GM21723 (cell line): ENCODE measurements around the gene GPC6.

Experiments
- ATAC-seq: cut with Tn5 transposase; IDR thresholded peaks from one replicate; pipeline ENCODE4 v1.9.1; 2021; ENCODE audit warnings: mild to moderate bottlenecking, moderate library complexity; ENCODE audit not compliant: unreplicated experiment

Gene GPC6

GRCh38 chr13:93368718-93369117 lies 142.1 kb downstream of the GPC6 start:
- ATAC-seq: no peak

- no peak for ATAC-seq
These were observed 146.2 kb downstream of the GPC6 start for GRCh38 chr13:93372856-93373255.

GRCh38 chr13:93375491-93375890 lies 148.9 kb downstream of the GPC6 start:
- ATAC-seq: no peak

- ATAC-seq: no peak
These were observed 150.6 kb downstream of the GPC6 start for GRCh38 chr13:93377196-93377595.

GRCh38 chr13:93378184-93378583 lies 151.6 kb downstream of the GPC6 start:
- ATAC-seq: no peak

GRCh38 chr13:93386116-93386515 lies 159.5 kb downstream of the GPC6 start:
- no peak for ATAC-seq

GRCh38 chr13:93388701-93389100 lies 162.1 kb downstream of the GPC6 start:
- no peak for ATAC-seq

- ATAC-seq: no peak
These were observed 171.0 kb downstream of the GPC6 start for GRCh38 chr13:93397619-93398018.

- ATAC-seq: no peak
These were observed 171.8 kb downstream of the GPC6 start for GRCh38 chr13:93398167-93399035.

- no peak for ATAC-seq
These were observed 172.6 kb downstream of the GPC6 start for GRCh38 chr13:93399212-93399611.

- no peak for ATAC-seq
These were observed 179.5 kb downstream of the GPC6 start for GRCh38 chr13:93406136-93406535.

GRCh38 chr13:93407551-93407950 lies 180.9 kb downstream of the GPC6 start:
- no peak for ATAC-seq

- ATAC-seq: no peak
These were observed 182.4 kb downstream of the GPC6 start for GRCh38 chr13:93409001-93409400.

GRCh38 chr13:93409816-93410215 lies 183.2 kb downstream of the GPC6 start:
- no peak for ATAC-seq

- no peak for ATAC-seq
These were observed 184.6 kb downstream of the GPC6 start for GRCh38 chr13:93411186-93411680.

GRCh38 chr13:93412676-93413075 lies 186.1 kb downstream of the GPC6 start:
- ATAC-seq: no peak

GRCh38 chr13:93413972-93414717 lies 187.5 kb downstream of the GPC6 start:
- ATAC-seq: no peak

GRCh38 chr13:93416736-93417355 lies 190.2 kb downstream of the GPC6 start:
- ATAC-seq: no peak

GRCh38 chr13:93418398-93418797 lies 191.8 kb downstream of the GPC6 start:
- no peak for ATAC-seq

- no peak for ATAC-seq
These were observed 193.6 kb downstream of the GPC6 start for GRCh38 chr13:93420206-93420605.

GRCh38 chr13:93420887-93421286 lies 194.3 kb downstream of the GPC6 start:
- ATAC-seq: no peak
